Small intestine (tissue), 7 donors: ENCODE results near the gene NCOA3. TPM values are rescaled to one million over a fixed set of nuclear protein-coding genes. Genes with fewer than 3 reads are reported as not detected.
A peak's percentile ranks its signal among the peaks of the same experiment; 100 is the strongest.

Source experiments
- DNase-seq, 2 donors: peaks; one replicate each; pipeline versions ENCODE4 v3.0.0 to v3.0.0-alpha.2; 2013
- FAIRE-seq: peaks from 2 replicates; lab custom pipeline; 2012; peaks lifted over from hg19 to GRCh38; lab: Jason Lieb, UNC
- H3K27ac ChIP-seq, 3 donors: one replicate each; pipeline ENCODE4 v1.5.1; 2013; ENCODE audit warnings: low read length in 2 of 3, mild to moderate bottlenecking in 2 of 3, control low read depth in 1 of 3, inconsistent platforms in 1 of 3, low read depth in 1 of 3, moderate library complexity in 1 of 3
- H3K27me3 ChIP-seq, 3 donors: one replicate each; pipeline ENCODE4 v1.6.1; 2013; ENCODE audit warnings: low read length in 3 of 3, inconsistent platforms in 1 of 3; ENCODE audit not compliant: control insufficient read depth in 3 of 3, insufficient read depth in 3 of 3
- H3K36me3 ChIP-seq, 3 donors: one replicate each; pipeline ENCODE4 v1.6.1; 2013; ENCODE audit warnings: low read length in 3 of 3, inconsistent platforms in 1 of 3, low read depth in 1 of 3, mild to moderate bottlenecking in 1 of 3, moderate library complexity in 1 of 3; ENCODE audit not compliant: control insufficient read depth in 3 of 3, insufficient read depth in 2 of 3
- H3K4me1 ChIP-seq, 3 donors: one replicate each; pipeline ENCODE4 v1.6.1; 2013; ENCODE audit warnings: low read length in 2 of 3, inconsistent platforms in 1 of 3, low read depth in 1 of 3, mild to moderate bottlenecking in 1 of 3, moderate library complexity in 1 of 3; ENCODE audit not compliant: control insufficient read depth in 3 of 3, insufficient read depth in 2 of 3
- H3K4me3 ChIP-seq, 3 donors: one replicate each; pipeline ENCODE4 v1.5.1; 2013; ENCODE audit warnings: low read length in 3 of 3, control low read depth in 1 of 3, inconsistent platforms in 1 of 3, low read depth in 1 of 3, mild to moderate bottlenecking in 1 of 3, moderate library complexity in 1 of 3
- H3K9me3 ChIP-seq, 2 donors: one replicate each; pipeline ENCODE4 v1.6.1; 2013; ENCODE audit warnings: low read depth in 1 of 2, low read length in 1 of 2; ENCODE audit not compliant: control insufficient read depth in 2 of 2, insufficient read depth in 1 of 2
- WGBS, 3 donors: extraction: QIAGEN DNeasy Blood & Tissue Kit; methylation state at CpG; one replicate each; pipeline ENCODE4 v1.1.7; 2013; 5-methylcytosine and 5-hydroxymethylcytosine counted together
- polyA plus RNA-seq, 4 donors: library from polyadenylated mRNA; stranded (reverse) in 3 of 4; unstranded in 1 of 4; fragments of 200-250 nt in 3 of 4; fragments of 120-200 nt in 1 of 4; gene quantifications; one replicate each; pipeline versions ENCODE4 v1.2.1 to v1.2.3, GENCODE V29; 2013
- donor health status: healthy with polysubstance abuse.
- donor health status: control.
- donor health status: control.
- donor health status: Bipolar disorder and iron deficiency.
- donor health status: healthy.

The NCOA3 gene
- polyA plus RNA-seq, 4 donors, result 3.4 to 14.9 (median 5.1) TPM

DNA sequence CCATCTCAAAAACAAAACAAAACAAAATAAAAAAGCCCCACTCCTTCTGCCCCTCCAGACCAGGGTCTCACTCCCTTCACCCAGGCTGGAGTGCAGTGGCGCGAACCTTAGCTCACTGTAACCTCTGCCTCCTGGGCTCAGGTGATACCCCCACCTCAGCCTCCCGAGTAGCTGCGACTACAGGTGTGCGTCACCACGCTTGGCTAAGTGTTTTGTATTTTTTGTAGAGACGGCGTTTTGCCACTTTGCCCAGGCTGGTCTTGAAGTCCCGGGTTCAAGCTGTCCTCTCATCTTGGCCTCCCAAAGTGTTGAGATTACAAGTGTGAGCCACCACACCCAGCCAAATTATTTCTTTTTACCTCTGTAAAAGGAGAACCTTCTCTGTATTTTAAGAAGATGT lies 110.1 kb downstream of the NCOA3 start:
- H3K4me1 ChIP-seq, result peaks cover 0 to 3% (median 2%) of the 10 kb centered on the region in 3 donors
- H3K27ac ChIP-seq, result no peak overlapping the region
- no peak for FAIRE-seq
- no peaks in the 10 kb centered on the region for H3K27me3 ChIP-seq
- H3K36me3 ChIP-seq, result peaks cover 0 to 2% (median 0%) of the 10 kb centered on the region in 3 donors
- no peak for DNase-seq
- no peaks in the 10 kb centered on the region for H3K9me3 ChIP-seq
- no peak overlapping the region for H3K4me3 ChIP-seq
- WGBS, 3 donors, result 97 to 98% (median 97%) methylated on average over 9 of the region's 9 CpGs

DNA sequence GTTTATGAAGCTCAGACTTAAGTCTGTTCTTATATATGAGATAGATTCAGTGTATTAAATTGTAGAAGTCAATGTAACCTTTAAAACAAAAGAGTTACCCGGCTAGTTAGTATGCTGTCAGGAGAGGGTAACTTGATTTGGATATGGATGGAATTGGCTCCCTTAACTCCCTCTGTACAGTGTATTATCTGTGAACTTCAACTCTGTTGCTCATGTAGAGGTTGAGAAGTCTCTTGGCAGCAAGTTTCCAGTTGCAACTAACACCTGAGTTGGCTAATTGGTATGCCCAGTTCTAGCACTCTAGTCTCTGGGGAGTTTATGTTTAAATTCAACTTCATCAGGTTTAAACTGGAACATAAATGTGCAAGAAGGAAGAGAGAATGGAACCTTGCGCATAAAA lies 111.0 kb downstream of the NCOA3 start:
- no peaks in the 10 kb centered on the region for H3K27me3 ChIP-seq
- no peak overlapping the region for H3K4me3 ChIP-seq
- H3K27ac ChIP-seq, result no peak overlapping the region
- peaks cover 0 to 3% (median 2%) of the 10 kb centered on the region in 3 donors for H3K4me1 ChIP-seq
- H3K9me3 ChIP-seq, result no peaks in the 10 kb centered on the region
- peaks cover 0 to 2% (median 0%) of the 10 kb centered on the region in 3 donors for H3K36me3 ChIP-seq
- WGBS, 3 donors, result 93 to 96% (median 96%) methylated on average over 2 of the region's 2 CpGs
- DNase-seq (no peak), FAIRE-seq (no peak)

DNA sequence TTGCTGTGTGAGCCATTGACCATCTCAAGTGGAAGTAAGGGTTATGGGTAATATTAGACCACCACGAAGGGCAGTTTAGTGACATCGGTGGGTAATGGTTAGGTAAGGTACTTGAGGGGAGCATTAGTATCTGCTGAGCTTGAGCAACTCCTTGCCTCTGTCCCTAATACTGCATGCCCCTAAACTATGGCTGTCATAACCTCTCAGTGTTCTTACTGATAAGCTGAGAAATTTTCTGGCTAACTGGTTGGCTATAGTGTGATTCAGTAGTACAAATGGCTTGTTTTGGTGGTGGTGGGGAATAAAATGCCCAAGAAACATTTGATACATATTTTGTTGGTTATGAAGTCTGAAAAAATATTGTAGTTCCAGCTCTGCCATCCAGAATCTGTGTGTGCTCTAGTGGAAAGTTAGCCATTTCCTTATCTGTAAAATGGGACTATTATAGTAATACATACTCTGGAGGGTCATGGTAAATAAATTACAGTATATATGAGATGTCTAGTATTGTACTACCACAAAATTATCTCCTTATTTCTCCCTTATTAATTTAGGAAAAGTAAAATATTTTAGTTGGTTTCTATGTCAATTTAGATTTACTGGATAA lies 113.1 kb downstream of the NCOA3 start:
- H3K4me3 ChIP-seq, result no peak overlapping the region
- FAIRE-seq (no peak), DNase-seq (no peak)
- H3K27me3 ChIP-seq, result no peaks in the 10 kb centered on the region
- H3K27ac ChIP-seq, result no peak overlapping the region
- peaks cover 0 to 5% (median 0%) of the 10 kb centered on the region in 3 donors for H3K36me3 ChIP-seq
- peaks cover 0 to 3% (median 2%) of the 10 kb centered on the region in 3 donors for H3K4me1 ChIP-seq
- no peaks in the 10 kb centered on the region for H3K9me3 ChIP-seq
- WGBS, 3 donors, result 92 to 98% (median 93%) methylated on average over 2 of the region's 2 CpGs

DNA sequence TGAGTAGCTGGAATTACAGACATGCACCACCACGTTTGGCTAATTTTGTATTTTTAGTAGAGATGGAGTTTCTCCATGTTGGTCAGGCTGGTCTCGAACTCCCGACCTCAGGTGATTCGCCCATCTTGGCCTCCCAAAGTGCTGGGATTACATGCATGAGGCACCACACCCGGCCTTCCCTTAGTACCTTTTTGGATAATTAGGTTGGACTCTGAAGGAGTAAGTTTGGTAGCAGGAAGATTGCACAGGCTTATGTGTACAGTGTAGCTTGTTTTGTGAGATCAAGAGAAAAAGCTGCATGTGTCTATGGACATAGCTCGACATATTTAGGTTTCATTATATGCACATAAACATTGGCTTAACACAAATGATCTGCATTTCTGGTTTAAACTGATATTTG lies 116.8 kb downstream of the NCOA3 start:
- WGBS, 3 donors, result 92 to 93% (median 93%) methylated on average over 6 of the region's 6 CpGs
- no peak for FAIRE-seq

DNA sequence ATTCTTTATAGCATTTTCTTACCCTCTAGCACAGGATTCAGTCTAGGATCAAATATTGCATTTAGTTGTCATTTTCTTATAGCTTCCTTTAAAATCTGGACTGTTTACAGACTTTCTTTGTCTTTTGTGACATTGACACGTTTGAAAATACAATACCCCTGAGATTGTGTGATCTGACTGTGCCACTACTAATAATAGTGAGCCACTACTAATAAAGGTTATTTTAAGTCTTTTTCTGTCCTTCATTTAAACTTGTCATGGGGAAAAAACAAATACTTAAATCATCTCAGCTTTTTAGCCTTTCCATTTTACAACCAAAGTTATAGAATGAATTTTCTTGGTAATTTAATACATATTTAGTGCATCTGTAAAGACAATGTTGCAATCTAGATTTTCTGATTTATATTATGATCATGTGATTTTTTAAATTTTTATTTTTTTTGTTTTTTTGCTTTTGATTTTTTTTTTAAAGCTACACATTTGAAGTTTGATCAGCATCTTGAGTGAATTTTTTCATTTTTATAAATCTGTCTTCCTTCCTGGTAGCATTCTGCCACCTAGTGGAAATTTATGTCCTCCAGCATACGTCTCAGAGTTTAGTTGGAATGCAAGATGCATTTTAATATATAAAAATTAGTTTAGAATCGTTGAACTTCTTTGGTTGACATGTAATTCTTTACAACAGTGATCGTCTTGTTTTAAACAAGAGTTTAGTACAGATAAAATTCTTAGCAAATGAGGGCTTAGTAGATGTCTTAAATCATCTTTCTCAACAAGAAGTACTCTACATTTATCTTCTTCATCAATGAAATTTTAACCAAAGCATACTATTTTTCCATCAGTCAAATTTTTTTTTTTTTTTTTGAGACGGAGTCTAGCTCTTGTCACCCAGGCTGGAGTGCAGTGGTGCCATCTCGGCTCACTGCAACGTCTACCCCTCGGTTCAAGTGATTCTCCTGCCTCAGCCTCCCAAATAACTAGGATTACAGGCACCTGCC lies 119.4 kb downstream of the NCOA3 start:
- Histone ChIP-seq H3K36me3 (peaks cover 3 to 7% (median 5%) of the 10 kb centered on the region in 3 donors), H3K4me3 (no peak overlapping the region), H3K27ac (no peak overlapping the region), H3K27me3 (no peaks in the 10 kb centered on the region), H3K4me1 (no peaks in the 10 kb centered on the region), H3K9me3 (no peaks in the 10 kb centered on the region)
- no peak for FAIRE-seq
- peak; percentile 50 to 56 for DNase-seq
- 51 to 55% (median 52%) methylated on average over 8 of the region's 8 CpGs for WGBS, 3 donors

More for the DNA sequence above, 116.8 kb downstream of the NCOA3 start:
- Histone ChIP-seq H3K4me1 (no peaks in the 10 kb centered on the region), H3K9me3 (no peaks in the 10 kb centered on the region), H3K36me3 (peaks cover 0 to 5% (median 2%) of the 10 kb centered on the region in 3 donors), H3K4me3 (no peak overlapping the region), H3K27ac (no peak overlapping the region), H3K27me3 (no peaks in the 10 kb centered on the region)
- no peak for DNase-seq

DNA sequence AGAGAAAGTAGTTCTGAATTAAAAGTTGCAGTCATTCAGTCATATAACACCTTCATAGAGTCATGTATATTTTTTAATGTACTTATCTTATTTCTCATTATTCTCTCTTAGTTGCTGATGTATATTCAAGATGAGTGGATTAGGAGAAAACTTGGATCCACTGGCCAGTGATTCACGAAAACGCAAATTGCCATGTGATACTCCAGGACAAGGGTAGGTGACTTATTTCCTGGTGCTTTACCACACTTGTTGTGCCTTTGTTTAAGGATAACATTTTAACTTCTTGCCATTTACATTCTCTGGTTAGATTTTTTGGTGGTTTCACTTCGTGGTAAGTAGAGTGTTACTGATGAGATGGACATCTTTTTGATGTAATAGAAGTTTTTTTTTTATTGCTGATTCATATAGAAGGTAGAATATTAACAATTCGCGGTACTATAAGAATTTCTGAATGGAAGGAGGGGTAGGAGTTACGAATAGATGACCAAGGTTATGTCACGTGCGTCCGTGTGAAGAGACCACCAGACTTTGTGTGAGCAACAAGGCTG lies 120.5 kb downstream of the NCOA3 start:
- 88 to 95% (median 88%) methylated on average over 9 of the region's 9 CpGs for WGBS, 3 donors

DNA sequence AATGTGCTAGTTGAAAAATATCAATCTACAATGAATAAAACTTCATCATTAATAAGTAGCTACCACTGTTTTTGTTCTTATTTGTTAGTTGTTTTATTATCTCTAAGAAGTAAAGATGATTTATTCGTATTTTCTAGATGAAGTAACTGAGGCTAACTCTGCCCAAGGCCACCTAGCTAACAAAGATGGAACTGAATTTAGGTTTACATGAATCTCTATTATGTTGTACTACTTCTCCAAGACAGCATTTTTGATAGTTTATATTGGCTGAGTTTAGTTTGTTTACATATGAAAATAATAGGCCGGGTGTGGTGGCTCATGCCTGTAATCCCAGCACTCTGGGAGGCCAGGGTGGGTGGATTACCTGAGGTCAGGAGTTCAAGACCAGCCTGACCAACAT lies 121.5 kb downstream of the NCOA3 start:
- Histone ChIP-seq H3K4me1 (no peaks in the 10 kb centered on the region), H3K36me3 (peaks cover 3 to 13% (median 5%) of the 10 kb centered on the region in 3 donors), H3K9me3 (no peaks in the 10 kb centered on the region), H3K27ac (no peak overlapping the region), H3K4me3 (no peak overlapping the region), H3K27me3 (no peaks in the 10 kb centered on the region)
- 79 to 85% (median 80%) methylated on average over 2 of the region's 2 CpGs for WGBS, 3 donors
- no peak for DNase-seq
- FAIRE-seq, result no peak

More for the DNA sequence above, 120.5 kb downstream of the NCOA3 start:
- H3K36me3 ChIP-seq, result peaks cover 5 to 9% (median 7%) of the 10 kb centered on the region in 3 donors
- no peaks in the 10 kb centered on the region for H3K4me1 ChIP-seq
- FAIRE-seq, result no peak
- no peak overlapping the region for H3K27ac ChIP-seq
- H3K9me3 ChIP-seq, result no peaks in the 10 kb centered on the region
- DNase-seq, result no peak
- H3K27me3 ChIP-seq, result no peaks in the 10 kb centered on the region
- no peak overlapping the region for H3K4me3 ChIP-seq

DNA sequence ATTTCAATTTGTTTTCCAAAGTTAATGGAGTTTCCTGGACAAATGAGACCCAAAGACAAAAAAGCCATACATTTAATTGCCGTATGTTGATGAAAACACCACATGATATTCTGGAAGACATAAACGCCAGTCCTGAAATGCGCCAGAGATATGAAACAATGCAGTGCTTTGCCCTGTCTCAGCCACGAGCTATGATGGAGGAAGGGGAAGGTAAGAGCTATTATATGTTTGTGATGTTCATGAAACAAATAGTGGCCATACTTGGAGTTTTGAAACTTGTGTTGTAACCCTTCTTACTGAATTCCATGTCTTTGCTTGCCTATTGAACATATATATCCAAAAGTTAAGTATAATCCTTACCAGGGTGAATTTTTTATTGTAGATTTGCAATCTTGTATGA lies 125.9 kb downstream of the NCOA3 start:
- Histone ChIP-seq H3K27ac (no peak overlapping the region), H3K36me3 (peaks cover 8 to 11% (median 8%) of the 10 kb centered on the region in 3 donors), H3K9me3 (no peaks in the 10 kb centered on the region), H3K4me3 (no peak overlapping the region), H3K4me1 (no peaks in the 10 kb centered on the region), H3K27me3 (no peaks in the 10 kb centered on the region)
- DNase-seq (no peak), FAIRE-seq (no peak)
- WGBS, 3 donors, result 93 to 97% (median 95%) methylated on average over 4 of the region's 4 CpGs
